ENCODE results near the gene PEX14. TPM values are rescaled to one million over a fixed set of nuclear protein-coding genes. Genes with fewer than 3 reads are reported as not detected.
A peak's percentile ranks its signal among the peaks of the same experiment; 100 is the strongest.

Gene PEX14
- polyA plus RNA-seq, 12 donors = 9.3 to 22.8 (median 13.2) TPM; not detected in 1

- no peak for DNase-seq
Measured at GRCh38 chr1:10515976-10516750, 41.4 kb downstream of the PEX14 start.

DNA sequence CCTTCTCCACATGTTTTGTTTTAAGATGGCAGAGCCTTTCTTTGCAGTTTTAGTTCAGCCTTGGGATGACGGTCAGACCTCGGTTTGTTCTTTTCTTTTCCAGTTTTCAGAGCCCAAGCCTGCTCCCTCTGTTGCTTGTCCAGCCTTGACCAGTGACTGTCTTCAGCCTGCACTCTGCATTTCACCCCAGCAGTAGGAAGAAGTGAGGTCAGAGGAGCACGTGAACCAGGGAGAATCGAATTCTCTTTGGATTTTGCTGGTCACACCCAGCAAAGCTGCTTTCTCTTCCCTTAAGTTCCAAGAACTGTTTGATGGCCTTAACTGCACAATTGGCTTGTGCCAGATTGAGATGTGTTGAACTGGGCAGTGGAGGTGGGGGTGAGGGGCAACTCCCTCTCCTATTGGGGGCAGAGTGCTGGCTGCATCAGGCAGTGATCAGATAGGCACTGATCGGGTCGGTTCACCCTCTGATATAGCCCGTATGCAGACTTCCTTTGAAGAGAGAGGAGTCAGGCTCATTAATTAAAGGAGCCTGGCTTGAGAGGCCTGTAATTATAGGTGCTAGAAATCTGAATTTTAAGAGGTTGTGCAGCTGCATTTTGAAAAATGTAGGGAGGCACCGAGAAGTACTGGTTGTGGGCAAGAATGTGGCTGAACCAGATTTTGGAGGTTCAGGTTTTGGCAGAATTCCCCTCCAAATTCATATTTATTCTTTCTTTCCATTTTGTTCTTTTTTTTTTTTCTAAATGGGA, 42.4 kb downstream of the PEX14 start:
- DNase-seq = no peak

DNA sequence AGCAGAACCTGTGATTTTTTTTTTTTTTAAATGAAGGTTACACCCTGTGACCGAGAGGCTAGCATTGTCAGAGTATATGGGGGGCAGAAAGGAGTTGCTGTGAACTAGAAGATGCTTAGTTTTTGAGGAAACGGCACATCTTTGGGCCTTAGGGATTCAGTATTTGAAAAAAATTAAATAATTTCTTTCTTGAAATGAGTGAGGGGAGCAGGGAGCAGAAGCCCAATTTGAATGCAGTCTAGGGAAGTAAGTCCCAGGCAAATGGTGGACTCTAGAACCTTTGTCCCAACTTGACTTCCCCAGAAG, 42.9 kb downstream of the PEX14 start:
- no peak for DNase-seq

DNA sequence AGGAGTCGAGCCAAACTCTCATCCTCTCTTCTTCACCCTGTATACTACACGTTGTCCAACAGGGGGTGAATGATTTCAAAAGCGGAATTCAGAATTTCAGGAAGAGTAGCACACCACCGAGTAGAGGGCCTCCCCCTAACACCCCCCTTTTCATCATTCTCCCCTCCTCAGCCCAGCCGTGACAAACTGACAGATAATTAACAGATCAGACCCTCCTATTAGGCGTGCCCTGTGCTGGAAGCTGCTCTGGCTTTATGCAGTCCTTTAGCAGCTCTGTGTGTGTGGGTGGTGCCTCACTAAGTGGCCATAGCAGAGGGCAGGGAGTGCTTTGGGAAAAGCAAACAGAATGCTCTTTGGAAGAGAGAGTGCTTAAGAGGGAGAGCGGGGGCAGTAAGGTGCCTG, 44.3 kb downstream of the PEX14 start:
- no peak for DNase-seq

DNA sequence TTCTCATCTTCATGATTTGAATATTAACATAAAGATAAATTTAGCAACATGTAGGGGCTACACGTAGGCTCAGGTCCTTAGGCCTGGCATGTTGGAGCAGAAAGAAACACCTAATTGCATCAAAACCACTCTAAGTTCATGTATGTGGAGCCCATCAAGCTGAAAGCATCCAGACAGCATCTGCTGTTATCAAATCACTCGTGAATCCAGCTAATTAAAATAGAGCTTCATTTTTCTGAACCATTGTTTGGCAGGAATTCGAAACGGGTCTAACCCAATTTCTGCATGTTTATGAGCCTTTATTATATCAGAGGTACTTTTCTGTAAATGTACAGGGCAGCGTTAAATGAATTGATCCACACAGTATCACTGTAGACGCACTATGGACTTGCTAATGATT, 45.7 kb downstream of the PEX14 start:
- DNase-seq = no peak

DNA sequence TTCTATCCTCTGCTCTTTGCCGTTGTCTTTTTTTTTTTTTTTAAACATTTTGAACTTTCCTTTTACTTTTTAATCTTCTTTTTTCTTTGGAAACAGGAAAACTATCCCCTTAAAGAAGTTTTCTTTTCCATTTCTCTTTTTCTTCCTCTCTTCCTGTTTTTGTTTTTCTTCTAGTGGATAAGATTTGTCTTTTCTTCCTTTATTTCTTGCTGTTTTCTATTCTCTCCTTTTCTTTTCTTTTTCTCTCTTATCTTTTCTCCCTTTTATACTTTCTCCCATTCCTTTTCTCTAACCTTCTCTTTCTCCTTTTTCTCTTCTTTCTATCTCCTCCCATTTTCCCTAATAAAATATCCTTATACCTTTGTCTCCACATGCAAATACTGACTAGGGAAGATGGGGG, 46.2 kb downstream of the PEX14 start:
- no peak for DNase-seq

GRCh38 chr1:10521537-10522157, 46.9 kb downstream of the PEX14 start:
- DNase-seq = no peak

DNA sequence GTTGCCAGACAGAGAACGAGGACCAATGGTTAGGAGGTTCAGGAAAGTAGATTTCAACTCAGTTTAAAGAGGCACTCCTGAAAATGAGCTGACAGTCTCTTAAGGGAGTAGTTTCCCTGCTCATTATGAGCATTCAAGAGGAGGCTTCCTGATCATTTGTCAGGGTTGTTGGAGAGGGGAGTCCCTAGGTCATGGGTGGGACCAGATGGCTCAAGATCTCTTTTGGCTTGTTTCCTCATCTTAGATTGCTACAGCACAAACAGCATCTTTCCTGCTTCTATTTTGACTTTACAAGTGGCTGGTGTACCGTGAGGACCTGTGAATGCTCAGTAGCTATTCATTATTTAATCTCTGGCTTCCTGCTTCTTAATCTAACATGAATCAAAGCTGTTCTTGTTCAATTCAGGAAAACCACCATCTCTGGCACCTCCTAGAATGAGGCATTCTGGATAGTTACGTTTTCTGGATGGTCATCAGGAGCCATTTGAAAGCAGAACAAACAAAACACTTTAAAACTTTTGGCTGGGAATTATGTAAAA, 47.6 kb downstream of the PEX14 start:
- DNase-seq = no peak

DNA sequence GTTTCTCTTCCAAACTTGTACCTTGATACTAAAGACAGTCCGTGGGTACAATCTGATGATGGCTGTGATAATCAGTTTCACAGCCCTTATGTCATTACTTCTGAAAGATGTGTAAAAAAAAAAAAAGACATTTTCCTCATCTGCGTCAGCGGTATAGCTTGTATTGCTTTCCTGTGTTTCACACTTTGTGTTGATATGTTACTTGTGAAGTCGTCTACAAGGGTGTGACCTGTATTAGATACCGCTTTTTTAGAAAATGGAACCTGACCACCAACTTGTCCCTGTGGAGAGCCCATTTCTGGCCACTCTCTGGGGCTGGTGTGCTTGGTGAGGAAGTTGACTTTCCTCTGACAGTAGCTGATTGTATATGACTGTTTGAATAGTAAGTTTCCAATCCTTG, 50.5 kb downstream of the PEX14 start:
- no peak for DNase-seq

DNA sequence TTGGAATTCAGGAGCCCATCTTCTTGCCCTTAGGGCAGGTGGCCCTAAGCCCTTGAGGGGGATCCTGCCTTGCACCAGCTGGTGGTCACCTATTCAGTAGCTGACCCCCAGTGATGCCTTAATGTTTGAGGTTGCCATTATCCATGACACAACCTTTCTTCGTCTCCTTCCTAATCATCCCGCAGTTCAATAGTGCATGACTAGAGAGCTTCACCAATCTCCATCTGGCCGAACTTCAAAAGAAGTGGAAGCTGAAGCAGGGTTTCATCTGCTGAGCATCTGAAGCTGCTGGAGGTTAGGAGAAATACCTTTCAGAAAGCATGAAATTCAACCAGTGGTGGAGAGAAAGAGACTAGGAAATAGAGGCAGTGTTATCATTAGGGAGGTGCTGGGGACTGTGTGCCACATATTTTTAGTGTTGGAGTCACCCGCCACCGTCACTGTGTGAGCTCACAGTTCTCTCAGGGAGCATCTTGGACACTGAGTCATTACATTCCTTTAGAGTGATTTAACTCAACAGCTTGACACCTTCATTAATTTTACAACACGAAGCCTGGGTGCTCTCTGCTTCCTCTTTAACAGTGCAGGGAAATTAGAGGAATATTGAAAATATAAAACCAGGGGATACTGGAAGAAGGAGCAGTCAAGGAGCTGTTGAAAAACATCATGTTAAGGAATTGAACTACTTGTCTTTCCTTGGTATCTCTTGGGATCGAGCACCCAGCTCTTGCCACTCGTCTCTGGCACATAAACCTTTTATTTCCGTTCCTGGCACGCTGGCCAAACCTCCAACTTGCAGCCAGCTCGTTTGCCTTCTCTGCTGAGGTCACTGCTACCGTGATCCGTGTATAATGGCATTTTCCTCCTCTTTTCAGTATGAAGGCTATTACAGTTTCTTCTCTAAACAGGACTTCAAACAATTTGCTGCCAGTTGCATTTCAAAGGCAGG, 53.6 kb downstream of the PEX14 start:
- DNase-seq = no peak

DNA sequence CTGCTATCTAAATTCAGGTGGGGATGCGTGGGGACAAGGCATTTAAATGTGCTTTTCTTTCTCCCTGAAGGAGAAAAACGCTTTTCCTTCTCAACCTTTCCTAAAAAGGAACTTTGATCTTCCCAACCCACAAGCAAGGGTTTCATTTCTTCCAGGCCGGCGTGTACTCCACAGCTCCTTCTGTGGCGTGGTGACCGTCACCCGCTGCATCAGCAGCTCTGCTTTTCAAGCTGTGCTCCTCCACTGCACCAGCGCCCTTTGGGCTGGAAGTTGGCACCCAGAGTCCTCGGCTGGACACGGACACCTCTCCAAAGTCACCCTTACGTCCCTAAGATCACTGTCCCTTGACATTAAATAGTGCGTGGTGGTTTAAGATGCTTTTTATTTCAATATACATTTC, 54.3 kb downstream of the PEX14 start:
- DNase-seq = no peak

DNA sequence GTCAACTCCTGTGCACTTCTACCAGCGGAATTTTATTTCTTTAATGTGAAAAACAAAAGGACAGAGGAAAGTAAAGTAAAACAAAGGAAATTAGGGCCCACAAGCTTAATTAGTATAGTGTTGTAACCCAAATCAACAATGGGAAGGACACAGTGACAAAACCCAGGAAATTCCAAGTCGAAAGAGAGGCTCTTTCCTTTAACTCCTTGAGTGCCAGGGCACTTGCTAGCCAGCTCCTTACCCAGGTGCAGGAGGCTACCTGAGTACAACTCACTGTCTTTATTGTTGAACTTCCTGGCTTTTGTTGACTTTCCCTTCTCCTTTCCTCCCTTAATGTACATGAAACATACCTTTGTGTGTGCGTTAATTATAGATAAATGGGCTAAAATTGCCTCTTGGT, 55.0 kb downstream of the PEX14 start:
- DNase-seq = no peak

DNA sequence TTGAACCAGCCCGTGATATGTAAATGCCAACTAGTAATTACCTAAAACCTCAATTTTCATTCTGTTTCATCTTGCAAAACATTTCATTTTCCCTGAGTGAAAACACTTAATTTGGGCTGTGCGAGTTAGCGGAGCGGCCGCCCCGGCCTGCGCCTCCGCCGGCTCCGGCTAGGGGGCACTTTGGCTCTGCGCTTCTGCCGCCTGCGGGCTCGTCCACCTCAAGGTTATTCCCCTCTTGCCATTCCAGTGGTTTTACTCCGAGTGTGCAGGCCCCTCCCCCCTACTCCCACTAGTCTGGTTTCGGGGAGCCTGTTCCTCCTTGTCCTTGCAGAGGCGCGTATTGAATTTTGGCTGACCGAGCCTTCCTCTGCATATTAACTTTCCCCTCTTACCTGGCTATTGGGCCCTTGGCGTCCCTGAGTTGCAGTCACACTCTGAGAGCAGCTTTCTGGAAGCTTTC, 55.6 kb downstream of the PEX14 start:
- DNase-seq = peak; percentile 33

GRCh38 chr1:10530756-10531495, 56.2 kb downstream of the PEX14 start:
- no peak for DNase-seq

DNA sequence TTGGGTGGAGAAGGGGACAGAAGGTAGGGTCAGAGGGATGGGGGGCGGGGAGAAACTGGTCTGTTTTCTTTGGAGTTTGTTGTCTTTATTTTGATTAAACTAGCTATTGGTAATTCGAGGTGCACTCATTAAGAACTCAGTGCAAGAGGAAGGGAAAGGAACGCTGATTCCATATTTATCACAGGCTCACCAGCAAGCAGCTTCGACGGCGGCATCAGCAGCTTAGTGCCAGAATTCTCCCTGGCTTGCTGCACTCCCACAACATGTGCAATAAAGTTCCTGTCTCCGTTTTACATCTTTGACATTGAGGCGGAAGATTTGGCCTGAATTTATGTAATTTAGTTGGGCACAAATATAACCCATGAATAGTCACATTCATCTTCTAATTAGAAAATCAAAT, 57.6 kb downstream of the PEX14 start:
- no peak for DNase-seq

DNA sequence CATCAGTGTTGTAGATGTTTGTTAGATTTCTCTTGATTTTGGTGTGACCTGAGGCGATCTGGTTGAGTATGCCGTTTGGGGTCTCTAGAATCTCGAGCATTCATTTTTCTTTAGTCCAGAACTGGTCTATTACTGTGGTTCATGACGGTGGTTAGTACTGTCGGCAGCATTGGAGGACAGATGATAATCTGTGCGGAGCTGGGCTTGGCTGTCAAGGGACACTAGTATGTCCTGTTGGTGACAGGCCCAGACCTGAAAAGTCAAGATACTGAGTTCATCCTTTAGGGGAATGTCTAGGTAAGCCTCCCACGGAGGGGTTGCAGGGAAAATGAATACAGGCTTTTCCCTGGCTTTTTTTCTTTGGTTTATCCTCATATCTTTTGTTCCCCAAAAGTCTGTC, 59.8 kb downstream of the PEX14 start:
- no peak for DNase-seq

- DNase-seq = no peak
Measured at GRCh38 chr1:10536133-10536770, 61.5 kb downstream of the PEX14 start.

DNA sequence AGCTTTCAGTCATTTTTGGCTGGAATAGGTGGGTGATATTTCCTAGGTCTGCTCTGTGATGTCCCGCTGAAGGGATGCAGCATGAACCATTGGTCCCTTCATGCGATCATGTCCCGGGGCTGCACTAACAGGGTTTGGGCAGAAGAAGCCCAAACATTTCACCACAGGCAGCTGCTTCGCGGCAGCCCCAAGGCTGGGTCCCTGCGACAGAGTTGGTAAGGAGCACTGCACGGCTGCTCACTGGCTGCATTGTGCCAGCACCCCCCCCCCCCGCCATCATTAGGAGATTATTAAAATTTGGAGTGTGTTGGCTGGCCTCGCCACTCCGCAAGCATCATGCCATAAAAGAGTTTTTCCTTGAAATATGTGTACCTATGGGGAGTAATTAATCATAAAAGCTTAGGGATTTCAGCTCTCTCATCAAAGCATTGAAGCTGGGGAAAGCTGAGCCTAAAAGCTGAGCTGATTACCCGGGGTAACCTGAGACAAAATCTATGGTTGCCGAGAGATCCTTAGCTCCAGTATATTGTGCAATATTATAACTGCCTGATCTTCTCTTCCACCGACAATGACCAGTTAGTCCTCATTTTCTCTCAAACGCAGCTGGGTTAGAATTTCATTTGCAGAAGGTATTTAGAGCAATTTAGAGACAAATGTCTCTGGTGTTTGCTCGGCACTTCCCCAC, 62.5 kb downstream of the PEX14 start:
- DNase-seq = no peak

- DNase-seq = peak; percentile 33
Measured at GRCh38 chr1:10538646-10539355, 64.1 kb downstream of the PEX14 start.

Data from muscle of arm (tissue), 12 donors.